Sigmoid colon (tissue), 4 donors: Measurements from ENCODE around the gene FZR1.

Experiments
- CTCF ChIP-seq, 4 experiments: fragments of 450-650 bp in 3 of 4; fragments of 200-600 bp in 1 of 4; IDR thresholded peaks; one replicate each; pipeline ENCODE4 v1.5.1; 2016 to 2019; ENCODE audit warnings: antibody characterized with exemption in 4 of 4, mild to moderate bottlenecking in 3 of 4, moderate library complexity in 2 of 4
- EP300 ChIP-seq, 4 donors: sonication (generic); formaldehyde crosslinking; IDR thresholded peaks; one replicate each; pipeline ENCODE4 v1.6.1; 2017; ENCODE audit warnings: antibody characterized with exemption in 4 of 4
- POLR2A ChIP-seq, 2 donors: fragments of 450-650 bp; IDR thresholded peaks; one replicate each; pipeline ENCODE4 v1.6.1; 2016; ENCODE audit warnings: antibody characterized with exemption in 2 of 2, mild to moderate bottlenecking in 2 of 2, moderate library complexity in 2 of 2
- POLR2AphosphoS5 ChIP-seq, 4 donors: sonication (generic); formaldehyde crosslinking; IDR thresholded peaks; one replicate each; pipeline ENCODE4 v1.6.1; 2017; ENCODE audit warnings: antibody characterized with exemption in 4 of 4

GRCh38 chr19:3532154-3532786, 26.2 kb downstream of the FZR1 start:
- TF ChIP-seq CTCF (IDR thresholded peaks at IDR 0.05): no peak
- no peak for TF ChIP-seq POLR2A (IDR thresholded peaks at IDR 0.05)
- no peak for TF ChIP-seq POLR2AphosphoS5 (IDR thresholded peaks at IDR 0.05)
- TF ChIP-seq EP300 (IDR thresholded peaks at IDR 0.05): no peak
